Renal cortical epithelial cell (primary cell): Measurements from ENCODE around the gene DNAH17. TPM values are rescaled to one million over a fixed set of nuclear protein-coding genes. Genes with fewer than 3 reads are reported as not detected.
"Not testable (repeated sequence)": the region's sequence is repeated elsewhere in the genome, so short reads cannot be mapped to it uniquely, and the experiment has no call there.

ENCODE experiments used
- DNase-seq: peaks from one replicate; pipeline ENCODE4 v3.0.0-alpha.2; 2011; ENCODE audit warnings: low read depth
- total RNA-seq: library from RNA; depleted of rRNA; stranded (reverse); fragments of >200 nt; gene quantifications from 2 replicates; pipeline ENCODE4 v1.2.3, GENCODE V29; 2014

The DNAH17 gene
- total RNA-seq, 1 donor from 2014 or later, result 0.05 TPM

DNA sequence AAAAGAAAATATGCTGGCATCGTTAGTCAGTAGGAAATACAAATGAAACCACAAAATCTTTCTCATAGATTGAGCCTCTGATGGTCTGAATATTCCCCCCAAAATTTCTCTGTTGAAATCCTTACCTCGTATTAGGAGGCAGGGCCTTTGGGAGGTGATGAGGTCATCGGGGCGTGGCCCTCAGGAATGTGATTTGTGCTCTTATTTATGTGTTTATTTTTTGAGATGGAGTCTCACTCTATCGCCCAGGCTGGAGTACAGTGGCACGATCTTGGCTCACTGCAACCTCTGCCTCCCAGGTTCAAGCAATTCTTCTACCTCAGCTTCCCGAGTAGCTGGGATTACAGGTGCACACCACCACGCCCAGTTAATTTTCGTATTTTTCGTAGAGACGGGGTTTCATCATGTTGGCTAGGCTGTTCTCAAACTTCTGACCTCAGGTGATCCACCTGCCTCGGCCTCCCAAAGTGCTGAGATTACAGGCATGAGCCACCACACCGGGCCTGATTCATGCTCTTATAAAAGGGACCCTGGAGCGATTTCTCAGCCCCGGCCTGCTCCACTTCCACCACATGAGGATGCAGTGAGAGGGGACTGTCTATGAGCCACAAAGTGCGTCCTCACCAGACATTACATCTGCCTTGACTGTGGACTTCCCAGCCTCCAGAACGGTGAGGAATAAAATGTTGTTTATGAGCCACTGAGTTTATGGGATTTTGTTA lies 53.1 kb downstream of the DNAH17 start:
- DNase-seq, result no peak

DNA sequence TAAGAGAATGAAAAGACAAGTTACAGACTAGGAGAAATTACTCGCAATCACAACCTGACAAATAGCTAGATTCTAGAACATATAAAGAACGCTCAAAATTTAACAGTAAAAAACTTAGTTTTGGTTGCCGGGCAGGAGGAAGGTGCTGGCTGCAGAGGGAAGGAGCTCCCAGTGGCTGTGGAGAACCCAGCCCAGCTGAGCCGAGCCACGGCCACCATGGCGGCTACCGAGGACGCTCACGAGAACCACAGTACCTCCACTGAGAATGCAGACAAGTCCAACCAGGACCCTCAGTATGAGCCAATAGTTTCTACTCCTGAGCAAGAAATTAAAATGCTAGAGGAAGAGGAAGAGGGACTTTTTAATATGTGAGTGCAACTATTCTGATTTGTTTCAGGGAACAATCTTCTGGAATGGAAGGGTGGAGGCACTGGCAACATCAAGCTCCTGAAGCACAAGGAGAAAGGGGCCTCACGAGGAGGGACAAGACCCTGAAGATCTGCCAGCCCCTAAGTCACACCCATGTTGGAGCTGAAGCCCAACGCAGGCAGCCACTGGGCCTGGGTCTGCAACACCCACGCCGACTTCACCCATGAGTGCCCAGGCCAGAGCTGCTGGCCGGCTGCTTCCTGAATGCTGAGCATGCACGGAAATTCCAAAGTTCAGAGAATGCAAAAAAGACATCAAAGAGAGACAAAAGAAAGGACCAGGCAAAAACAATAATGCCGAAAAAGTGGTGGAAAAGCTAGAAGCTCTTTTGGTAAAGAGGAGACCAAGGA lies 55.0 kb downstream of the DNAH17 start:
- DNase-seq, result no peak

DNA sequence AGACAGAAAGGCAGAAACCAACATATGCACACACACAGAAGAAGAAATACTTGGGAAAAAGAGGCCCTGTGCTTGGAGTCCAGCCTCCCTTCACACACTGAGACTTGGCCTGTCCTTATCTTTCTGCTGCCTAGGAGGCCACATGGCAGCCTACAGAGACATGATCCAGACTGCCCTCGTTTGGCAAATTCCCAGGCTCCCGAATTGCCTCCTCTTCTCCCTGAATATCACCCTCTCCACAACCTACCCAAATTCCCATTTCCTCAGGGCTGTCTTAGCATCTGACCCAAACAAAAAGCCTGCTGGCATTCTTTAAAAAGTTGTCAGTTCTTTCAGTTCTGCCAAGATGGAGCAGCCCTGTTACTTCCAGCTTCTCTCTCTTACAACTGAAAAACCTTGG lies 59.8 kb downstream of the DNAH17 start:
- DNase-seq, result no peak

DNA sequence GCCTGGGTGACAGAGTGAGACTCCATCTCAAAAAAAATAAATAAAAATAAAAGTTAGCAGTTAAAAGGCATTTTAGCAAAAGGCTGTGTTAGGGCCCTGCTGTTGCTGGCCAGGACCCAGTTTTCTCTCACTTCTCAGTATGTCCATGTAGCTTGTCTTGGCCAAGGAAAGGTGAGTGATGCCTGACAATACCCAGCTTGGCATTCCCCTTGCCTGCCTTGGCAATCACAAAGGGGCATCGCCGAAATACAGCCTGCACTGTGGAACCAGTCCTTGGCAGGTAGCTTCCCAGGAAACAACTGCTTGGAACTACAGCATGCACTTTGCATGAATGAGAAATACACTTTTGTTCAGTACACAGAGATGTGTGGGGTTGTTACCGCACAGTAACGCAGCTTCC lies 61.7 kb downstream of the DNAH17 start:
- DNase-seq, result no peak

DNA sequence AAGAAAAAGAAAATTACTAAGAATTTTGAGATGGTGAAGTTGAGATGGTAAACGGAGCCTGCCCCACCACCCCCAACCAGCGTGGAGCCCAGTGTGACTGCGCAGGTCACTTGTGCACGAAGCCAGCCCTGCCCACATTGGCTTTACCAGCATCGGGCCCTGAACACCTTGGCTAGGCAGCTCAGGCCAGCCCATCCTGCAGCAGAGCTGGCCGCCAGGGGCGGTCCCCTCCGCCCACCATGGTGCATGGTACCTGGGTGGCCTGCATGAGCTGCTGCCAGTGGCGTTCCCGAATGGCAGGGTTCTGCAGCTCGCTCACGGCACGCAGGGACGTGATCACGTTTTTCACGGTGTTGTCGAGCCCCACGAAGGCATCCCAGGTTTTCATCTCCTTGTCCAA lies 62.7 kb downstream of the DNAH17 start:
- DNase-seq, result no peak

DNA sequence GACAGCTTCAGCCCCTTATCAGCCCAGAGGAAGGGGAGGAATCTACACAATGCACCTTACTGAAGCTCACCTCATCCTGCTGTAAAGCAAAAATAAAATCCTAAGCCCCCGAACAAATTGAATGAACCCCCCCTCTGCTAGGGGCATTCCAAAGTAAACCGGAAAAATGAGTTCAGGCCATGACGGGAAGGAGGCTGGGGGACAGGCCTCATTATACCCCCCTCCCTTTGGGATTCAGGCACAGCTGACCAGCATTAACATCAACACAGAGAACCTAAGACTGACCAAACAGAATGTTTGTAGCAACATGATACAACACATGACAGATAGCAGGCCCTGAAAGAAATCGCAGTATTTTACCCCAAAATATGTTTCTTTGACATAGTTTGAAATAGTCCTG lies 64.2 kb downstream of the DNAH17 start:
- no peak for DNase-seq

DNA sequence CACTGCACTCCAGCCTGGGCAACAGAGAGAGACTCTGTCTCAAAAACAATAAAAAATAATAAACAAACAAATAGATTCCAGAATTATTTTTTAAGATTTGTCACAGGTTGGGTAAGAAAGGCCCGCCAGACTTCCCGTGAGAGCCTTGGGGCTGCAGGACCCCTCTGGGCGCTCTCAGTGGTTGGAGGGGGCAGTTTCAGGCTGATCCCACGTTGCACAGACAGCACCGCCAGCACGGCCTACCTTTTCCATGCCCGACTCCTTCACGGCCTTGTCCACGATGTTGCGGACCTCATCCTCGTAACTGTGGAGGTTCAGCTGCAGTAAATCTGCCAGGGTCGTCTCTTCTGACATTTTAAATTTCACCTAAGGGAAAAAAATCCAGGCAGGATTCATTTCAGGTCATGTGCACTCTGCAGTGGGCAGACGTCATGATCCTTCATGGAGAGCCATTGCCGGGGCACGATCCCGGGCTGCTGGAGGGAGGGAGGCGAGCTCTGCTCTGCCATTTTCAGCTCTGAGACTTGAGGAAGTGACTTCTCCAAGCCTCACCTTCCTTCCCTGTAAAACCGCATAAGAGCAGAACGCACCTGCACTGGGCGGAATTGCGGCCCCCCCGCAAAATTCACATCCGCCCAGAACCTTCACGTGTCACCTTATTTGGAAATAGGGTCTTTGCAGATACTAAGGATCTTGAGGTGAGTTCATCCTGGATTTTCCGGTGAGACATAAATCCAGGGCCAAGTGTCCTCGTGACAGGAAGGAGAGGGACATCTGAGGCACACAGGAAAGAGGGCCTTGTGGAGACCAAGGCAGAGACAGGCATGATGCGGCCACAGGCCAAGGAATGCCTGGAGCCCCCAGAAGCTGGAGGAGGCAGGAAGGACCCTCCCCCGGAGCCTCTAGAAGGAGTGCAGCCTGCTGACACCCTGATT lies 66.8 kb downstream of the DNAH17 start:
- DNase-seq, result no peak

DNA sequence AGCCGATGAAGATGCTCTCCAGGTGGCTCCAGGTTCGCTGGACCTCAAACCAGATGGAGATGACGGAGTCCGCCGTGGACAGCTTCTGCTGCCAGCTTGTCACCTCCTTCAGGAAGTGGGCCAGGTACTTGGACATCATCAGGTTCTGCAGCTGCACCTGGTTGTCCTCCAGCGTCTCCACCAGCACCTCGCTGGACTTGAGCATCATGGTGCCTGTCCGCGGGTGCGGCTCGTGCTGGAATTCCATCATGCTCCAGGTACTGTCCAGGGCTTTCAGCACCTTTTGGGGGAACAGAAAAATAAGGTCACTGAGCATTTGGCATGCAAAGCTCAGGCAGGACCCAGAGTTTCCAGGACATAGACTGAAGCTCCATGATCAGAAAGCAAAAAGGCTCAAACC lies 69.7 kb downstream of the DNAH17 start:
- DNase-seq, result no peak

DNA sequence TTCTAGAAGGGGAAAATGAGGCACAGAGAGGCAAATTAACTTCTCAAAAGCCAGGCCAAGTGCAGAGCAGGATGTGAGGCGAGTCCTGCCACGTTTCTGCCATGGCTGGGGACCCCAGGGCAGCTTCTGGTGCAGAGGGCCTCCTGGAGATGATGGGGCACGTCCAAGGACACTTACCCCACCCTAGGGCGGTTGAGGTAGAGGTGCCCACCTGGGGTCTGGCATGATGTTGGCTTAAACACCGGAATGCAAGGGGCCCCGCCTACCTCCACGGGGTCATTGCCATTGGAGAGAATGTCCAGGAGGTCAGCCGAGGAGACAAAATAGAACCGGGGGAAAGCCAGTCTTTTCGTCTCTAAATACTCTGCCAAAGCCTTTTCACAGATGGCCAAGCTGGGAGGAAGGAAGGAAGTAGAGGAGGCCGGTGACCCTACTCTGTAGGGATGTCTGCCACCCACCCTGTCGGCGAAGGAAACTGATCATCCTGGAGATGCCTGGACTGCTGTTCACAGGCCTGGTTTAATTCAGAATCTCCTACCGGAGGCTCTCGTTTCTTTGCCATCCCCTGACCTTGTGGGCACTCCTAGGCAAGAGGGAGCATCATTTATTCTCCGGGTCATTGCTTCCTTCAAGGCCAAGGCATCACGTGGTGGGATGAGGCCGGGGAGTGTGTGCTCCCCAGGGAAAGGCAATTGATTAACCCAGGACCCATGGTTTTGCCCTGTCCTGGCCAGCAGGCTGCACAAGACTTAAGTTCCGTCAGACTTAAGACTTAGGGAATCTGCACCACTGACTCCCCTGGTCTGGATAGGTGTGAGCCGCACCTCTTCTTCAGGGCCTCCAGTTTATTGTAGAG lies 70.5 kb downstream of the DNAH17 start:
- DNase-seq, result no peak

DNA sequence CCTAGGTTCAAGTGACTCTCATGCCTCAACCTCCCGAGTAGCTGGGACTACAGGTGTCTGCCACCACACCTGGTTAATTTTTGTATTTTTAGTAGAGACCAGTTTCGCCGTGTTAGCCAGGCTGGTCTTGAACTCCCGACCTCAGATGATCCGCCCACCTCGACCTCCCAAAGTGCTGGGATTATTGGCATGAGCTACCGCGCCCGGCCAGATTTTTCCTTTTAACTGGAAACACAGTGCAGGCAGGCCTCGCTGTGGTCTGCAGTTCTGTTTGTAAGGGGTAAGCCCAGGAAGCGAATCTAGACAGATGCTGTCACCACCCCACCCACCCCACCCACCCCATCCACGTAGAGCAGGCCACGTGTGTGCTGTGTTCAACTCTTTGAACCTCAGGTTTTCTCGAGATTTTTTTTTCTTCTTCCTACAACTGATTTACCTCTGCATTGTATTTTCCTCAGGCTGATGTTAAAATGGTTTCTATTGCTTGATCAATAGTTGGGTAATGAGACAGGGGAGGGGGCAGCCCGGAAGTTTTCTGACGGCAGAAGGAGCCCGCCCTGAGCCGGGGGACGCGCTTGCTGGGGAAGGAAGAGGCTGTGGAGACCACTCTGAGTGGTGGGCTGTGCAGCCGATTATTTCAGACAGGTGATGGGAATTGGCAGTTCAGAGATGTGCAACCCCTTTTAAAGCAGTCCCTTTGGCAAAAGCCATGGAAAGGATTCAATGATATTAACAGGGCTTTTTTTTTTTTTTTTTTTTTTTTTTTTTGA lies 72.9 kb downstream of the DNAH17 start:
- DNase-seq, result no peak

DNA sequence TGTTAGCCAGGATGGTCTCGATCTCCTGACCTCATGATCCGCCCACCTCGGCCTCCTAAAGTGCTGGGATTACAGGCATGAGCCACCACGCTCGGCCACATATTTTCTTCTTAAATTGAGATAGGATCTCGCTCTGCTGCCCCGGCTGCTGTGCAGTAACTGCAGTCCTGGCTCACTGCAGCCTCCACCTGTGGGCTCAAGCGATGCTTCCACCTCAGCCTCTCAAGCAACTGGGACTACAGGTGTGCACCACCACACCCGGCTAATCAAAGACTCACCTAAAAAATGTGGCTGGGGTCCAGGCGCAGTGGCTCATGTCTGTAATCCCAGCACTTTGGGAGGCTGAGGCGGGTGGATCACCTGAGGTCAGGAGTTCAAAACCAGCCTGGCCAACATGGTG lies 73.8 kb downstream of the DNAH17 start:
- not testable (repeated sequence) for DNase-seq

DNA sequence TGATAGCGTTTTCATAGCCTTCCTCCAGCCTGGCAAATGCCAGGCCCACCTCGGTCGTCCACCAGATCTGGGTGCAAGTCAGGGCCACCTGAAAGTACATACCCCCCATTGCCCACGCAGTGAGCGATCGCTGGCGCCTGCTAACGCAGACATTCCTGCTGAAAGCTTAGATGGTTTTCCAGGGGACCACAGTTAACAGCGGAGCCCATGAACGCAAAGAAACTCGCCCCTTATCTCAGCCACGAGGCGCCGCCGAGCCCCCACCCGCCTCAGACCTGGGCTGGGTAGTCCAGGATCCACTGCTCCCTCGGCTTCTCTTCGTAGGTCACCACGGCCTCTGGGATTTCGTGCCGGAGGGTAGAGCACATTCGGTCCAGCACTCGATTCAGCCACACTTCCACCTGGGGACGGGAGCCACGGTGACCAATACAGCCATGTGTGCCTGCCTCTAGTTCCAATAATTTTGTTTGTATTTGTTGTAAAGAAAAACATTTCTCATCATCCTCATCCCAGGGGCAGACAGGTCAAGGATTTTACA lies 74.5 kb downstream of the DNAH17 start:
- no peak for DNase-seq

DNA sequence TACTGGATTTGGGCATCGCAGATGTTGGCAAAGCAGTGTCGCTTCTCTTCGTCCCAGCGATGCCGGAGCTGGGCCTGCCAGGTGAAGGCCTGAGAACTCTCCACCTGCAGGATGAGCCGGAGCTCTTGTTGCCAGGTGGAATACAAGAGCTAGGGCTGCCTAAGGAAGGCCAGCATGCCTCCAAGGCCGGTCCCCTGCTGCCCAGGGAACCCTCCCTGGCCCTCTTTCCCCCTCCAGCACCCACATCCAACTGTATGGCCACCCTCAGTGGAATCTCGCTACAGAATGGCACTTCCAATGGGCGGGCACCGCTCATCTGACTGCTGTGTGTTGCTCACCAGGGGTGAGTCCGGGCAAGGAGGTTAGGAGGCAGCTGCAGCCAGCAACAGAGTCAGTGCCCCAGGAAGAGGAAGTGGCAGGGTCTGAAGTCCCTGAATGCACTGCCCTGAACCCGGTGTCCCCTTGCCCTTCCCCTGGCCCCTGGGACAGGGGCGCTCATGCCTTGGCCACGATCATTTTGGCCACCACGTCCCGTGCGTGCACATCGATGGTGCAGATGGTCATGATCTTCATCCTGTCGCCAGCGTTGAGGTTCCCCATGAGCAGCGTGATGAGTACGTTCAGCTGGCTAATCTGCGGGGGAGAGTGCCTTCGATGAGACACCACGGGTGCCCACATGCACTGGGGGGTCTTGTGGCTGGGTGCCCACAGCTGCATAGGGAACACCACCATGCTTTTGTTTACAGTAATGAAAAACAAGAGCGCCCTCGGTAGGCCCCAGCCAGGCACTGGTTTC lies 75.8 kb downstream of the DNAH17 start:
- DNase-seq, result no peak

DNA sequence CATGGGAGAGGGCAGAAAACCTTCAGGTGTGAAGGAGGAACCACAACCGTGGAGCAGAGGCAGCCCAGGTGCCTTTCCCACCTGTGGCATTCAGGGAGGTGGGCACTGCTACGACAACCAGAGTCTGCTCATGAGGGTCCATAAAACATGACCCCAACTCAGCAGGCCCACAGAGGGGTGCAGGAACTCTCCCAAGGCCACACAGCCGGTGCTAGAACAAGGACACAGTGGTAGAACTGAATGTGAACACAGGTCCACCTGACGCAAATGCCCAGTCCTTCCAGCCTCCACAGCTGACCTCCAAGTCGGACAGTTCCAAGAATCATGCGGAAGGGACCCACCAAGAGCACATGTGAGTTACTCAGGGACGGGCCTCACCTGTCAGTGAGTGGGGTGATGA lies 76.4 kb downstream of the DNAH17 start:
- DNase-seq, result no peak

DNA sequence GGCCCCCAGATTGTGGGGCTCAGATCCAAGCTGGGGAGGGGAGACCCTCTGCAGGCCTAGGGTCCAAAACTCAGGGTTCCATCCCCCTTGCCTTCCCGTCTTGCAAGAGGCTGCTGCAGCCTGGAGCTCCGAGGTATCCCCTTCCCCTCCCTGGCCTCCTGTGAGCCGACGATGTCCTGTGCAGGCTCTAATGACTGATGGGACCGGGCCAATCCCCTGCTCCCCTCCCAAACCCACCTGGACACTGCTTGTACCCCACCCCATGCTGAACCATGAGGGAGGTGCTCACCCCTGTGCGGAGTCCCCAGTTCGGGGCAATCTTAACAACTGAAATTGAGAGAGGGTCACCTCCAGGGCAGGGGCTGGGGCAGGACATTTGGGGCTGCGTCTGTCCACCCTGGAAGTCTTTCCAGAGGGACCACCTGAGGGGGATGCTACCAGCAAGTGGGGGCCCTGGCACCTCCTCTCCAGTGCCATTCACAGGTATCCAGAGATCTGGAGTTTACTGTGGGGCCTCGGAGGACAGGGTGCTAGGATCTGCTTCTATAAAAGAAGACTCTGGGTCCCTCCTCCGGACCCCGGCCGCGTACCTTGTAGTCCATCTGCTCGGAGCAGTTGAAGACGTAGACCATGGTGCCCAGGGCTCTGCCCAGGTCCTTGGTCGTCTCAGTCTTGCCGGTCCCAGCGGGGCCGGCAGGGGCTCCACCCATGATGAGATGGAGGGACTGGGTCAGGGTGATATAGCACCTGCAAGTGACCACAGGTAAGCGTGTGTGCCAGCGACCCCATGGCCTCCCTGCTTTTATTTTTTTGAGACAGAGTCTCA lies 77.3 kb downstream of the DNAH17 start:
- DNase-seq, result no peak

DNA sequence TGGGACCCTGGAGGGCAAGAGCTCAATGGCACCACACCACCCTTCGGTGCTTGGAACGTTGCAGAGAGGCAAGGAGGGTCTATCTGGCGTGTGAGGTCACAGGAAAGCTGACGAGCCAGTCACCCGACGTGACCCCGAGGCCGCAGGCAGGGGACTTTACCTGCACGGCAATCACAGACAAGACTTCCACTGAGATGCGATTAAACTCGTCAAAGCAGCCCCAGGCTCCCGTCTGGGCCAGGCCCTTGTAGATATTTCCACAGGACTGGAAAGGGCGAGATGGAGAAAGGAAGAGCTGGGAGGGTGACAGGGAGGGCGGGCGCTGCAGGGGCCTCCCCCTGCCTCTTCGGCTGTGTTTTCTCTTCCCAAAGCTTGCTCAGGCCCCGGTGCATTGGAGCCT lies 78.3 kb downstream of the DNAH17 start:
- no peak for DNase-seq

DNA sequence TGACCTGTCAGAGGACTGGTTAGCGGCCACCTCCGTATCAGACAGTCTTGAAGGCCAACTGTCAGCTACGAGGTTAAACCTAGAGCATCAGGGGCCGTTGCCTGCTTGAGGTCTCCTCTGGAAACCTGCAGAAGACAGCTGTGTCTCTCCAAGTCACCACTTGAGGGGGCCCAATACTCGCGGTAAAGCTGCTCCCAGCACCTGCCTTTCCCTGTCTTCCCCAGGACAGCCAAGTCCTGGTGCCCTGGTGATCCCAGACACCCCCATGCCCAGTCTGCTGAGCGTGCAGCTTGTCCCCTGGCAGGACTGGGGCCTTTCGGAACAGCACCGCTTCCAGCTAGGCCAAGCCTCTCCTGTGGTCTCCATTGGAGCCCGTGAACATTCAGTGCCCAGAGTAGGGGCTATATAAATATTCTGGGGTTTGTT lies 80.1 kb downstream of the DNAH17 start:
- DNase-seq, result peak; percentile 62

DNA sequence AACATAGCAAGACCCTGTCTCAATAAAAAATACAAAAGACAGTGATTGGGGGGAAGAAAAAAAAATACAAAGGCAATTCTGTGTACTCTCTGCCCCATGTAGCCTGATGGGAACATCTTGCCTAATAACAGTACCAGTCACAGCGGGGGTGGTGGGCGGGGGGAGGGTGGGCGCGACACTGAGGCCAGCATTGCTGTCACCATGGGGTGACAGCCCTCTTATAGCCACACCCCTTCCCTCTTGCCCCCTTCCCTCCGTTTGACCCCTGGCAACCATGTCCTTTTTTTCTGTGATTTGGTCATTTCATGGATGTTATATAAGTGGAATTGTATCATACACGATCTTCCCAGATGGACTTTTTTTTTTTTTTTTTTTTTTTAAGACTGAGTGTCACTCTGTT lies 80.9 kb downstream of the DNAH17 start:
- DNase-seq, result no peak

DNA sequence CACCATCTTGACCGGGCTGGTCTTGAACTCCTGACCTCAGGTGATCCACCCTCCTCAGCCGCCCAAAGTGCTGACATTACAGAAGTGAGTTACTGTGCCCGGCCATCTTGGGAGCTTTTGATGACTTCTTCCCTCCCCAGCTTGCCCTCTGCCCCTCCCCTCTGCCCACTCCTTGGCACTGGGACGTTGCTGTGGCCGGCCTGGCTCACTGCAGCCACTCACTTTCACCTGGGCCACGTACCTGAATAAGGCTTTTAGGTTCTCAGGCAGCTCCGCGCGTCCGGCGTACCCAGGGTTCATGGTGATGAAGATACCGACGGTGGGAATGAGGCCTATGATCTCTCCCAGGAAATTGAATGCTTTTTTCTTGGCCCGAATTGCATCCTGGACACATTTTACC lies 81.6 kb downstream of the DNAH17 start:
- no peak for DNase-seq
